HG03565 (cell line): ENCODE measurements around the gene TRMT44.
"Not testable (repeated sequence)": the region's sequence is repeated elsewhere in the genome, so short reads cannot be mapped to it uniquely, and the experiment has no call there.

ENCODE experiments used
- ATAC-seq: cut with Tn5 transposase; IDR thresholded peaks from one replicate; pipeline ENCODE4 v1.9.1; 2021; ENCODE audit warnings: mild to moderate bottlenecking, moderate library complexity; ENCODE audit not compliant: unreplicated experiment

TRMT44 gene

DNA sequence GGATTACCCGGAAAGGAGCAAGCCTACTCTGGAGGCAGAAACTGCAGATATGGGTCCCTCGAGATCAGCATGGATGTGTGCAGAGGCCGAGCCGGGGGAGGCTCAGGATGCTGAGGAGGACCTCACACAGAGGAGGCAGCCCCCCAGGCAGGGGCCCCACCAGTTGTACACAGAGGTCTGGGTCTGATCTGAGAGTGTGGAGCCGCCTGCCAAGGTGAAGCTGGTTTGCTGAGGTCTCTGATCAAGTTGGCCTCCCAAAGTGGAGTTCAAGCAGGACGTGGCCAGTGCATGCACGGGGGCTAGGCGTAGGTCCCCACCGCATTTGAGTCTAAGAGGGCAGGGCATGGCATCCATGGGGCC is 35.1 kb upstream of the TRMT44 start:
- no peak for ATAC-seq

DNA sequence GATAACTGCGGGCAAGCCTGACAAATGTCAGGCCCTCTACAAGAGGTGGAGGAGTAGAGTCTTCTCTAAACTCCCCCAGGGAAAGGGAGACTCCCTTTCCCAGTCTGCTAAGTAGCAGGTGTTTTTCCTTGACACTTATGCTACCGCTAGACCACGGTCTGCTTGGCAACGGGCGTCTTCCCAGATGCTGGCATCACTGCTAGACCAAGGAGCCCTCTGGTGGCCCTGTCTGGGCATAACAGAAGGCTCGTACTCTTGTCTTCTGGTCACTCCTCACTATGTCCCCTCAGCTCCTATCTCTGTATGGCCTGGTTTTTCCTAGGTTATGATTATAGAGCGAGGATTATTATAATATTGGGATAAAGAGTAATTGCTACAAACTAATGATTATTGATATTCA is 33.7 kb upstream of the TRMT44 start:
- ATAC-seq = not testable (repeated sequence)

DNA sequence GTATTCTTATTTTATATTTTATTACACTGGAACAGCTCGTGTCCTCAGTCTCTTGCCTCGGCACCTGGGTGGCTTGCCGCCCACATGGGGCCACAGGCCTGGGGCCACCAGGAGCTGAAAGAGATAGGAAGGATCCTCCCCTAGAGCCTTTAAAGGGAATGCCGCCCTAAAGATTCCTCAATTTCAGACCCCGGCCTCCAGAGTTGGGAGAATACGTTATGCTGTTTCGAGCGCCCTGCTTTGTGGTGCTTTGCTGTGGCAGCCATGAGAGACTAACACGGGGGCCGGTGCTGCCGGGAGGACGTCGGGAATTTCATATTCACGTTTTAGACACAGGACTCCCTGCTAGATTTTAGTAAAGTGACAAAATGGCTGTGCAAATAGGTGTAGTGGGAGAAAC is 33.3 kb upstream of the TRMT44 start:
- no peak for ATAC-seq

DNA sequence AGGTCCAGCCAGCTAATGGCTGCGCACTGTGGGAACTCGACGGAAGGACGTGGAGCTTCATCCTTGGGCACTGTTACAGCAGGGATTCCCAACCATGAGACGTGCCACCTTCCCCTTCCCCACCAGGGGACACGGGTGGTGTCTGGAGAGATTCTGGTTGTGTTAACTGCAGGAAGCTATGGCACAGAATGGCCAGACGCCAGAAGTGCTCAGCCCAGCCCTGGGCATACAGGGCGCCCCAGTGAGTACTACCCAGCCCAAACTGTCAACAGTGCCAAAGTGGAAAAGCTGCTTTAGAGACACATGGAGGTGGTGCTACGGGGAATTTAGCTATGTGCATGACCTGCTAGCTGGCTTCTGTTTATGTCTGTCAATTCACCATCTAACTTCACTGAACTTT is 32.8 kb upstream of the TRMT44 start:
- ATAC-seq = no peak

DNA sequence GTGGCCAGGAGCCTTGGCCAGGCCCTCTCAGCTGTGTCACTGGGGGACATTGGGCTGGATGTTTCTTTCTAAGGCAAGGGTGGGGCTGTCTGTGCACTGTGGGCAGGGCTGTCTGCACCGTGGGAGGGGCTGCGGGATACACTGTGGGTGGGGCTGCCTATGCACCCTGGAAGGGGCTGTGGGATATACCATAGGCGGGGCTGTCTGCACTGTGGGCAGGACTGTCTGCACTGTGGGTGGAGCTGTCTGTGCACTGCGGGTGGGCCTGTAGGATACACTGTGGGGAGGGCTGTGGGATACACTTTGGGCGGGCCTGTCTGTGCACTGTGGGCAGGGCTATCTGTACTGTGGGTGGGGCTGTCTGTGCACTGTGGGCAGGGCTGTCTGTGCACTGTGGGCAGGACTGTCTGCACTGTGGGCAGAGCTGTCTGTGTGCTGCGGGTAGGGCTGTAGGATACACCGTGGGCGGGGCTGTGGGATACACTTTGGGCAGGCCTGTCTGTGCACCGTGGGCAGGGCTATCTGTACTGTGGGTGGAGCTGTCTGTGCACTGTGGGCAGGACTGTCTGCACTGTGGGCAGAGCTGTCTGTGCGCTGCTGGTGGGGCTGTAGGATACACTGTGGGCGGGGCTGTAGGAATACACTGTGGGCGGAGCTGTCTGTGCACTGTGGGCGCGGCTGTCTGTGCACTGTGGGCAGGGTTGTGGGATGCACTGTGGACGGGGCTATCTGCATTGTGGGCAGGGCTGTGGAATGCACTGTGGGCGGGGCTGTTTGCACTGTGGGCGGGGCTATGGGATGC is 31.1 kb upstream of the TRMT44 start:
- ATAC-seq = no peak

DNA sequence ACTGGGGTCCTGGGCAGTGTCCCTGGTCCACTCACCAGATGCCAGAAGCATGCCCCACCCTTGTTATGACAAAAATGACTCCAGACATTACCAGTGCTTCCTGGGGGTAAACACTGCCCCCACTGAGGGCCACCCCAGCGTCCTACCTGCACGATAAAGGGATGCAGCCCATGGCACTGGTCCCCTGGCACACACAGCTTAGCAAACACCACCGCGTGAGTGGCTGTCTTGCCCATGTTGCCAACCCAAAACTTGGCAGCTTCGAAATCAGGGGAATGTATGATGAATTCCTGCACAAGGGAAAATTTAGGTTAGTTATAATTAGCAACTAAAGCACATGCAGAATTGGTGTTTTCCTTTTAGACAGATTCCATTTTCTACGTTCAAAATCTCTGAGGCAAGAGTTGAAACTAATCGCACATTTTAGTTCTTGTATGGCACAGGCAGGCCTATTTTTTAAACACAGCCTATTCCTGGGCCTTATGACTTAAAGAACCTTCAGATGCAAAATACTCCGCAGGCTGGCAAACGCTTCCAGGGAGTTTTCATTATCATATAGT is 30.4 kb upstream of the TRMT44 start:
- ATAC-seq = no peak

DNA sequence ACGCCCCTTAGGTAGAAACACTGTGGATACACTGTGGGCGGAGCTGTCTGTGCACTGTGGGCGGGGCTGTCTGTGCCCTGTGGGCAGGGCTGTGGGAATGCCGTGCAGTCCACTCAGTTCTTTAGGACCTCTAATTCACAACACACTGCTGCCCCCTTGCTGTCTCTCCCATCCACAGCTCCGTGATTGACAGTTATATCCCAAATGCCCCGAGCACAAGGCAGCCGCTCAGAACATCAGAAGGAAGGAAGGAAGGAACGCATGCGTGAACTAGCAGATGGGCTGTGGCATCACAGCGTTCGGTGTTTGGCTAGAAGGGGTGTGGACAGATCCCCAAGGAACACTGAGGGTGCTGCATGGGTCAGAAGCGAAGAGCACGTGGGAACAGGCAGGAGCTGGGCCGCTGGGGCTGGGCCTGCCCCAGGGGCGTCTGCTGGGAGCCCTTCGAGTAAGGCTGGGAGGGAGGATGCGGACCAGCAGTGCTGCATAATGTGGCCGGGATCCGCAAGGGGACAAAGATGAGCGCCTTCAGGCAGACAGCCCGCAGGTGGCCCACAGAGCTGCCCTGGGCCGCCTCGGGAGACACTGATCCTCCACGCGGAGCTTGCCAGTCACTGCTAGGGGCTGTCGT is 29.8 kb upstream of the TRMT44 start:
- ATAC-seq = no peak

DNA sequence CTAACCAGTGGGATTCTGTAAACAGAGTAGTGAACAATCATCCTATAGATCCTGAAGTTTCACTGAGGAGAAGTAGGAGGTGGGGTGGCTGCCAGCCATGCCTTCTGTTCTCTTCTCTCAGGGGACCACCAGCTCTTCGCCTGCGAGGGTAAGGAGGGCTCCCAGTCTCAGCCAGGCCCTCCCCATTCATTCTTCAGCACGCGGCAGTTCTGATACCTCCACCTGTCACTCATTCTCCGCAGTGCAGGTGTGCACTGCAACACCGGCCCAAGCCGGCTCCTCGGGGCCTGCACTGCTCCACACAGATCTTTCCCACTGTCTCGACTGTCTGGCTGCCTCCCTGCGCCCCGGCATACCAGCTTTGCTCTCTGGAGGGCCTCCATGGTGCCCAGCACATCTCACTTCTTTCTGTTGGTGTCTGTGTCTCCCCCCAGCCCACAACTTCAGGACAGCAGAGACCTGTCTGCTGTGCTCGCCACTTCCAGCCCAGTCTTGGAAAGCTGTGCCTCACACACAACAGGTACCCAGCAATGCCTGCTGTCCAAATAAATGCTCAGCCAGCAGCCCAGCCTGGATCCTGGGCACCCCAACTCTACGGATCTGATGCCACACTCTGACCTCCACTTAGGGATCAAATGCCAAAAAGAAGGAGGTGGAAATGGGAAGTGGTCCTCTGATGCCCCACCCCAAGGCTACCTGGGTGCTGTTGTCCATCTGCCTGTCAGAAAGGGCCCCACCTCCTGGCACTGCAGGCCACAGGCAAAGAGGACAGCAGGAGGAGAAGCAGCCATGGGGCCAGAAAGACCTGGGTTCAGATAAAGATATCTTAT is 29.0 kb upstream of the TRMT44 start:
- ATAC-seq = no peak

DNA sequence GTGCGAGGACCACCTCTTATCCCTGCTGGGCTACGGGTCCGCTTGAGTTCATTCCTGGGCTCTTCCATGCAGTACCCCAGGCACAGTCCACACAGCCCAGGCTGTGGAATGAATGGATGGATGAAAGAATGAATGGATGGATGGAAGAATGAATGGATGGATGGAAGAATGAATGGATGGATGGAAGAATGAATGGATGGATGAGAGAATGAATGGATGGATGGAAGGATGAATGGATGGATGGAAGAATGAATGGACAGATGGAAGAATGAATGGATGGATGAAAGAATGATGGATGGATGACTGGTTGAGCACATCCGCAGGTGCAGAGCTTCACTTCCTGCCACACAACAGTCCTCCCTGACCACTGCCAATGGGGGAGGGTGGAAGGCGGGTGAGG is 28.3 kb upstream of the TRMT44 start:
- ATAC-seq = no peak

DNA sequence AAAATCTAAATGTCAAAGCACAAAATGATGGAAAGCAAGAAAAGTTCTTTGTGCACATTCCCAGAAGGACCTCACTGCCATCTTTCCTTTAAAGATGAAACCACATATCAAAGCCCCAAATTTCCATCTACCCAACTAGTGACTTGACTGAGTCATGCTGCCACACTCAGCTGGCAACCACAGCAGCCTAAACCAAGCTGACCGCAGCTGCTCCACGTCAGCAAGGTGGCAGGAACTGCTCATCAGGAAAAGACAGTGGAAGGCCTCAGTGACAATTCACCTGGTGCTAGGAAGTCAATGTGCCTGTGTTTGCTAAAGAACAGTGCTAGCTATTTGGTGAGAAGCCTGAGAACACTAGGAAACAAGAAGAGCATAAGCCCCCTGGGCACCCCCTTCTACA is 26.2 kb upstream of the TRMT44 start:
- ATAC-seq = no peak

DNA sequence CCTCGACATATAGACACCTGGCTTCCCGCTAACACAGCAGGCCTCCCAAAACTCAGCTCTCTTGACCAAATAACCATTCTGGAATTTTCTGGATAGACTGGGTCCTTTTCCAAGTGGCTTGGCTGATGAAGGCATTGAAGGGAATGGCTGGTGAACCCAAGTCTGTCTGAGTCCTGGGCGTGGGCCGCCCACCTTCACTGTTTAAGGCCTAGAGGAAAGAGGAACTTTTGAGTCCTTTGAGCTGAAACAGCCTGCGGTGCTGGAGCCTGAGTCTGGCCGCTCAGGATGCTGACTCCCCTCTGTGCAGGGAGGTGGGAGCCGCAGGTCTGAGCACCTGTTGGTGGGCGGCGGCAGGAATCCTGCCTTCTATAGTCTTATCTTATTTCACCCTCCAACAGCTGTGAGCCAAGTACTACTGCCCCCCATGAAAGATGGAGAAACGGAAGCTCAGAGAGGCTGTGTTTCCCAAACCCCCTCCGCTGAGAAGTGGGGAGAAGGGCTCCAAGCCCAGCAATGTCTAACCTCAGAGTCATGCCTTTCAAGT is 23.4 kb upstream of the TRMT44 start:
- no peak for ATAC-seq

DNA sequence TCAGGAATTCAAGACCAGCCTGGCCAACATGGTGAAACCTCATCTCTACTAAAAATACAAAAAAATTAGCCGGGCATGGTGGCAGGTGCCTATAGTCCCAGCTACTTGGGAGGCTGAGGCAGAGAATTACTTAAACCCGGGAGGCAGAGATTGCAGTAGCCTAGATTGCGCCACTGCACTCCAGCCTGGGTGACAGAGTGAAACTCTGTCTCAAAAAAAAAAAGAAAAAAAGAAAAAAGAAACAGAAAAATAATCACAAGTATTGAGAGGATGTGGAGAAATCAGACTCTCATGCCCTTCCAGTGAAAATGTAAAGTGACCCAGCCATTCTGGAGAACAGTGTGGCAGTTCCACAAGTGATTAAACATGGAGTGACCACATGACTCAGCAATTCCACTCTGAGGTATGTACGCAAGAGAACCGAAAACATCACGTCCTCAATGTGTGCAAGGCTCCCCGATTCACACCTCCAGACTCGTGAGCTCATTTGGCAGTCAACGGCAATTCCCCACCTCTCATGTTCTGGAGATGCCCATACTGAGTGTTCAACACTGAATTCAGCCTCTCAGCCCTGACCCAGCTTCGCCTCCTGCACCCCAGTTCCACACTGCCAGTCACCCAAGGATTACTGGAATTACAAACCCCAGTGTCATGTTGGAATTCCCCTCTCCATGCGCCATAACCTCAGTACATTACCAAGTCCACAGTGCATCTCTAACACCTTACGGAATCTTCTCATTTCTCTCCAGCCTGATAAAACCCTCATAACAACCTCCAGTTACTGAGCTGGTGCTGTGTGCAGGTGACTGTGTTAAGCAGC is 21.1 kb upstream of the TRMT44 start:
- peak; percentile 83 for ATAC-seq

DNA sequence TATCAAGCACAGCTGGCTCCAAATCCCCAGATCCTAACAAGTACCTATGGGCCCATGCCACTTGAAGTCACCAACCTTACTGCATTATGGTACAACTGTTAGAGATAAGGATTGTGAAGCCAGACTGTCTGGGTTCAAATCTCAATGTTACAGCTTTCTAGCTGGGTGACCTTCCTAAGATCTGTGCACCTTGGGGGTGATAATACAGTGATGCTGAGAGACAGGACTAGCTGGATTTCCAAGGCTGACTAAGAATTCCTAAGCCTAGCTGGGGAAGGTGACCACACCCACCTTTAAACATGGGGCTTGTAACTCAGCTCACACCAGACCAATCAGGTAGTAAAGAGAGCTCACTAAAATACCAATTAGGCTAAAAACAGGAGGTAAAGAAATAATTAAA is 20.4 kb upstream of the TRMT44 start:
- ATAC-seq = not testable (repeated sequence)

DNA sequence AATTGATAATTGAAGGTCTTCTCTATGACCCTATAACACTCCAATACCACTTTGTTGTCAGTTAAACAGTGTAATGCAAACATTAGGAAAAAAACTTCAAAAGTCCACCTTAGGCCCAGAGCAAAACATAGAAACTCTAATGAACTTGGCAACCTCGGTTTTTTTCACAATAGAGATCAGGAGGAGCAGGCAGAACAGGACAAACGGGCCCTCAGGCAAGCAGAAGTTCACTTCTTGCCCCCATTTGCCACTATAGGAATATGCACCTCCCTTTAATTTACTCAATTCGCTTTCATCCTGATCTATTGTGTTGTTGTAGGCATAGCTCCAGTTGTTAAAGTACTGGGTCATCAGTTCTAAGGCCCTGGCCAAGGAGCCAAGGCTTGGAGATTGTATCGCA is 18.2 kb upstream of the TRMT44 start:
- no peak for ATAC-seq

DNA sequence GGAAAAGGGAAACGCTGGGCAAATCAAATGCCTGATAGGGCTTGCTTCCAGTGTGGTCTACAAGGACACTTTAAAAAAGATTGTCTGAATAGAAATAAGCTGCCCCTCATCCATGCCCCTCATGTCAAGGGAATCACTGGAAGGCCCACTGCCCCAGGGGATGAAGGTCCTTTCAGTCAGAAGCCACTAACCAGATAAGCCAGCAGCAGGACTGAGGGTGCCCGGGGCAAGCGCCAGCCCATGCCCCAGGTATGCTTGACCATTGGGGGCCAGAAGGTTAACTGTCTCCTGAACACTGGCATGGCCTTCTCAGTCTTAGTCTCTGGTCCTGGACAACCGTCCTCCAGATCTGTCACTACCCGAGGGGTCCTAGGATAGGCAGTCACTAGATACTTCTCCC is 17.8 kb upstream of the TRMT44 start:
- no peak for ATAC-seq

DNA sequence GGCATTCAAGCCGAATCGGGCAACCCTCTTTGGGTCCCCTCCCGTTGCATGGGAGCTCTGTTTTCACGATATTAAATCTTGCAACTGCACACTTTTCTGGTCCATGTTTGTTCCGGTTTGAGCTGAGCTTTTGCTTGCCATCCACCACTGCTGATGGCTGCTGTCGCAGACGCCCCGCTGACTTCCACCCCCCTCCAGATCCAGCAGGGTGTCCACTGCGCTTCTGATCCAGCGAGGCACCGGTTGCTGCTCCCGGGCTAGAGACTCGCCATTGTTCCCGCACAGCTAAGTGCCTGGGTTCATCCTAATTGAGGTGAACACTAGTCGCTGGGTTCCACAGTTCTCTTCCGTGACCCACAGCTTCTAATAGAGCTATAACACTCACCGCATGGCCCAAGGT is 13.3 kb upstream of the TRMT44 start:
- no peak for ATAC-seq

DNA sequence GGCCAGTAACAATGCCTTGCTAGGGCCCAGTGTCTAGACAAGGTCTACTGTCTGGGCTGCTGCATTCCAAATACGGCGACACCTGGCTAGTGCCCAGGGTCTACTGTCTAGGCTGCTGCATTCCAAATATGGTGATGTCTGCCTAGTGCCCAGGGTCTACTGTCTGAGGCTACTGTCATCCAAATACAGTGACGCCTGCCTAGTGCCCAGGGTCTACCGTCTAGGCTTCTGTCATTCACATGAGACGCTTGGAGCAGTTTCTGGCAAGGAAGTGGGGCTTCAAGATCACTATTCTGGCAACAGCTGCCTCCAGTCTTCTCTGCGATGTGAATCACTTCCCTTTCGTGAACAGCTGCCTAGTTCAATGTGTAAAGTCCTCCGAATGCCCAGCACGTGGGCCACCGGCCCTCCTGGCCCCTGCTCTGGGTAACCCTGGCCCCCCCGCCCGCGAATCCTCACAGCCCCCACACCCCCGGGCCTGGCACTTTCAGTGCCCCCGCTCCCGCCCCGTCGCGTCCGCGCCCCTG is 12.8 kb upstream of the TRMT44 start:
- ATAC-seq = peak; percentile 25

DNA sequence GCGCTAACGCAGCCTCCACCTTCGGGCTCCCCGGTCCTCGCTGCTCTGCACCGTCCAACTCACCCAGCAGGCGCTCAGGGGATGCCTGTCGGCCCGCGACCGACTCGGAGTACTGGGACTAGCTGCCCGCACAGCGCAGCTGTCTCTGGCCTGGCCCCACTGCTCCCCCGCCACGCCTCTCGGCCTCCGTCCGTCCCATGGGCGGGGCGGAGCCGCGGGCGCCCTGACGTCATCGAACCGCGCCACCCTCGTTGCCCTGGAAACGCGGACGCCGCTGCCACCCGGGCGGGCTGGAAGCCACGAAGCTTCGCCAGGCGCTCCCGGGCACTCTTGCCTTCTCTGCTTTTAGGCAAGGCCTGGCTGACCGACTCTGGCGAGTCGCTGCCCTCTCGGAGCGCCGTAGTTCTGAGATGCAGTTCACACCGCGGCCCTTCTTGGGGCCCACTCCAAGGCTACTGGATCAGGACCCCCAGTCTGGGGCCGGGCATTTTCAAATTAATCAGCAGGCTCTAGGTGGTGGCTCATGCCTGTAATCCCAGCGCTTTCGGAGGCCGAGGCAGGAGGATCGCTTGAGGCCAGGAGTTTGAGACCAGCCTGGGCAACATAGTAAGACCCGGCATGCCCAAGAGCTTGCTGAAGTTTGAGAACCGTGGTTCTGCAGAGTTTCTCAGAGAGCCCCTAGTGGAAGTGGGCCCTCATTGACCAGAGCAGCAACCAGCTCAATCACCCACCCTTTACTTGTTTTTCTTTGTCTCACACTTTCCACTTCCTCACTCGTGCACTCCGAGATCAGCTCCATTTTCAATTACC is 12.1 kb upstream of the TRMT44 start:
- ATAC-seq = peak; percentile 92

DNA sequence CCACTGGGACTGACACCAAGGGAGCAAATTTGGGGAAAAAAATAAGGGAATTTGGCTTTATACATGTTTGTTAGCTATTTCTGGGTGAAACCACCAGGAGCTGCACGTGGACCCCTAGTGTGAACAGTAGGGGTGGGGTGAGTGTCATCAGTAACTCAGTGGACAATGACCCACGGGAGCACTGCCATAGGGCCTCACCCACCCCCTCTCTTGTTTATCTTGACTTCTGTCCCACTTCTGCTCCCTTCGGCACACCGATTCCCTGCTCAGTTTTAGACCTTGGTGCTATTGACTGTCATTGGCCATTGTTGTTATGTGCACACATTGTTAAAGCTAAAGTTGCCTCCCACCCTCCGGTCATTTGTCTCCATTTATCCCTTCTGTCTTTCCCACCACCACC is 9.0 kb upstream of the TRMT44 start:
- no peak for ATAC-seq
